ENCODE measurements around the gene DPAGT1. TPM values are rescaled to one million over a fixed set of nuclear protein-coding genes. Genes with fewer than 3 reads are reported as not detected.
A peak's percentile ranks its signal among the peaks of the same experiment; 100 is the strongest.
"Not testable (repeated sequence)": the region's sequence is repeated elsewhere in the genome, so short reads cannot be mapped to it uniquely, and the experiment has no call there.

DPAGT1 gene
- total and polyA plus RNA-seq, 2 of the 8 experiments (the other 6 are each of a cell fraction or from before 2014, with no cell fraction given): 59.8 to 236 TPM

GRCh38 chr11:119103161-119103664, 1.6 kb upstream of the DPAGT1 start:
- H3K27me3 ChIP-seq (replicated peaks in 1 of 4; ENCODE audit: control insufficient read depth in 3 of 4, extremely low read depth in 1 of 4, insufficient read depth in 3 of 4, low read length in 3 of 4); H2BK15ac ChIP-seq (ENCODE audit: low read length); H4K5ac ChIP-seq (ENCODE audit: insufficient read length, low read depth, low read length); H4K20me1 ChIP-seq (replicated peaks in 1 of 2; ENCODE audit: control insufficient read depth in 1 of 2, insufficient read depth in 2 of 2, low read length in 2 of 2); H2BK5ac ChIP-seq (ENCODE audit: low read depth, low read length); DNase-seq (ENCODE audit: low read depth in 1 of 2, low spot score in 2 of 2); H4K8ac ChIP-seq (ENCODE audit: extremely low read depth, insufficient read depth, low read length); H3K14ac ChIP-seq (ENCODE audit: insufficient read length); H4K91ac ChIP-seq (replicated peaks; ENCODE audit: insufficient read length, low read length); H3K4ac ChIP-seq (replicated peaks; ENCODE audit: insufficient read length, low read depth, low read length); H3K27ac ChIP-seq (ENCODE audit: low read depth, low read length); H2BK120ac ChIP-seq (replicated peaks; ENCODE audit: low read depth, low read length); H3K79me1 ChIP-seq (ENCODE audit: low read depth, low read length); FAIRE-seq; H2AFZ ChIP-seq (ENCODE audit: low read length); H3K23ac ChIP-seq (ENCODE audit: insufficient read length); H3K56ac ChIP-seq (replicated peaks; ENCODE audit: insufficient read length, low read depth, low read length); H3K36me3 ChIP-seq (ENCODE audit: control insufficient read depth in 2 of 4, insufficient read depth in 4 of 4, low read length in 3 of 4); H2BK20ac ChIP-seq (ENCODE audit: low read length); H3K9me3 ChIP-seq (ENCODE audit: insufficient read depth in 2 of 2, low read depth in 1 of 2, low read length in 1 of 2): not testable (repeated sequence)
- Histone ChIP-seq H3K4me2 (ENCODE audit: insufficient read depth in 1 of 2, low read depth in 2 of 2, low read length in 2 of 2) (peak overlapping the region; percentile 92 to 98), H2AK5ac (ENCODE audit: low read depth, low read length) (0 out of 2 replicates have a peak overlapping the region, but pooled peaks have one; percentile 58), H2BK12ac (ENCODE audit: low read depth, low read length) (peak overlapping the region; percentile 81), H3K79me2 (ENCODE audit: control insufficient read depth in 1 of 2, insufficient read depth in 2 of 2, low read length in 2 of 2) (peaks cover 0 to 12% of the 10 kb centered on the region in 2 experiments; a peak in 2 of 4 replicates), H3K9ac (replicated peaks in 1 of 4; ENCODE audit: extremely low read depth in 1 of 4, low read depth in 3 of 4, low read length in 3 of 4) (peak overlapping the region in 1 of 4 experiments; percentile 2; a peak in 1 of 7 replicates), H3K4me3 (ENCODE audit: extremely low read depth in 1 of 4, insufficient read depth in 2 of 4, low read depth in 3 of 4, low read length in 4 of 4) (peak overlapping the region in 1 of 4 experiments; percentile 90; a peak in 2 of 8 replicates), H3K4me1 (replicated peaks in 1 of 4; ENCODE audit: control insufficient read depth in 3 of 4, insufficient read depth in 4 of 4, low read length in 3 of 4) (peaks cover 3 to 25% (median 7%) of the 10 kb centered on the region in 4 experiments), H3K18ac (ENCODE audit: extremely low read depth, low read length) (peak overlapping the region; percentile 51; the same call in 1 of the 2 replicates), H3K23me2 (ENCODE audit: low read depth, low read length) (peaks cover 29% of the 10 kb centered on the region)
- 91% methylated on average over 18 of the region's 18 CpGs; no CpG with 5 or more reads in 1 of the 2 experiments for WGBS, 2 experiments (ENCODE audit: extremely low coverage in 1 of 2, insufficient coverage in 1 of 2, insufficient read length in 1 of 2, insufficient replicate concordance in 2 of 2, low coverage in 1 of 2, low lambda C conversion rate in 2 of 2, missing lambda C conversion rate in 1 of 2)
- ChIA-PET POLR2A (ENCODE audit: partially characterized antibody) (interaction anchor here (0.8 to 2.1 kb wide), 9 partner anchors 13 to 213 kb away, joined by 3 to 17 read pairs (median 6); partner anchors contain the start of genes HINFP, HMBS, MCAM and TRAPPC4), CTCF (ENCODE audit: partially characterized antibody) (interaction anchor here (0.8 to 1.8 kb wide), 10 partner anchors 11 to 220 kb away, joined by 3 to 9 read pairs (median 4); partner anchors contain the start of gene VPS11)
